Smooth muscle cell (in vitro differentiated cells): ENCODE results near the gene YEATS2. TPM values are rescaled to one million over a fixed set of nuclear protein-coding genes. Genes with fewer than 3 reads are reported as not detected.

ENCODE experiments used
- DNase-seq: peaks from one replicate; lab custom pipeline; 2025; ENCODE audit not compliant: unreplicated experiment; lab: John Stamatoyannopoulos, UW
- H2AFZ ChIP-seq: fragments of 200-600 bp; sonication (generic); 2 replicates; pipeline ENCODE4 v1.6.0; 2016; ENCODE audit warnings: antibody characterized with exemption, low read depth, mild to moderate bottlenecking
- H3F3A ChIP-seq: fragments of 200-600 bp; sonication (generic); 2 replicates; pipeline ENCODE4 v1.6.0; 2017; ENCODE audit warnings: antibody characterized with exemption, low read depth
- H3K27ac ChIP-seq: fragments of 200-600 bp; sonication (generic); 2 replicates; pipeline ENCODE4 v1.5.1; 2016; ENCODE audit warnings: low read depth, mild to moderate bottlenecking
- H3K27me3 ChIP-seq: fragments of 200-600 bp; sonication (generic); 2 replicates; pipeline ENCODE4 v1.6.1; 2016; ENCODE audit warnings: low read depth, mild to moderate bottlenecking
- H3K36me3 ChIP-seq: fragments of 200-600 bp; sonication (generic); 2 replicates; pipeline ENCODE4 v1.5.1; 2016; ENCODE audit warnings: low read depth
- H3K4me1 ChIP-seq: fragments of 200-600 bp; sonication (generic); 2 replicates; pipeline ENCODE4 v1.5.1; 2016; ENCODE audit warnings: low read depth
- H3K4me2 ChIP-seq: fragments of 200-600 bp; sonication (generic); 2 replicates; pipeline ENCODE4 v1.6.0; 2016; ENCODE audit warnings: mild to moderate bottlenecking
- H3K4me3 ChIP-seq: fragments of 200-600 bp; sonication (generic); 2 replicates; pipeline ENCODE4 v1.5.1; 2016; ENCODE audit warnings: mild to moderate bottlenecking
- H3K79me2 ChIP-seq: fragments of 200-600 bp; sonication (generic); 2 replicates; pipeline ENCODE4 v1.6.0; 2016; ENCODE audit warnings: low read depth, mild to moderate bottlenecking
- H3K9ac ChIP-seq: fragments of 200-600 bp; sonication (generic); 2 replicates; pipeline ENCODE4 v1.6.0; 2016; ENCODE audit warnings: low read depth
- H3K9me3 ChIP-seq: fragments of 200-600 bp; sonication (generic); replicated peaks from 2 replicates; pipeline ENCODE4 v1.5.1; 2016; ENCODE audit warnings: low read depth
- H4K20me1 ChIP-seq: fragments of 200-600 bp; sonication (generic); 2 replicates; pipeline ENCODE4 v1.6.0; 2016; ENCODE audit warnings: low read depth
- CTCF ChIP-seq: fragments of 200-600 bp; sonication (generic); IDR thresholded peaks from 2 replicates; pipeline ENCODE4 v1.5.1; 2017; ENCODE audit warnings: borderline replicate concordance, mild to moderate bottlenecking, antibody characterized with exemption; ENCODE audit not compliant: insufficient read depth, poor library complexity, severe bottlenecking
- WGBS: methylation state at CpG from one replicate; pipeline ENCODE4 v1.1.7; 2016; ENCODE audit warnings: low lambda C conversion rate; 5-methylcytosine and 5-hydroxymethylcytosine counted together
- polyA plus RNA-seq: library from polyadenylated mRNA; unstranded; fragments of >200 nt; fragmentation: Nextera tagmentation; extraction: Ambion mirVana; gene quantifications from 2 replicates; pipeline ENCODE4 v1.2.1, GENCODE V29; 2016
- total RNA-seq: library from RNA; depleted of rRNA; stranded (reverse); fragments of >200 nt; gene quantifications from 2 replicates; pipeline ENCODE4 v1.2.3, GENCODE V29; 2014

Gene YEATS2
- total and polyA plus RNA-seq, 2 experiments from 2014 or later = 19.9 to 30.4 TPM

DNA sequence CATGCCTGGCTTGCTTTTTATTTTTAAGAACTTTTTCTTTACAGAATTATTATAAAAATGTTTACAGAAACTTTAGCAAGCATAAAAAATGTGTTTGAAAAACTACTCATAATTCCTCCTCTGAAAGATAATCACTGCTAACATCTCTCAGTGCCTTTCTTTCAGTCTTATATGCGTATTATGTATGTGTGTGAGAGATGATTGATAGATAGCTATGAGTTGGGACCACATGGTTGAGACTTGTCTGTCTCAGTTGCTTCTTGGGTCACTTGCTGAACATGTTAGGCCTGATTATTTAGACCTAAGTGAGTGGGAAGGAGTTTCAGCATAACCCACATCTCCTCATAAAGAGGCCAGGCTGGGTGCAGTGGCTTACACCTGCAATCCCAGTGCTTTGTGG, 116.6 kb downstream of the YEATS2 start:
- H4K20me1 ChIP-seq = no peaks in the 10 kb centered on the region
- no peak overlapping the region for H3K4me3 ChIP-seq
- H3K4me2 ChIP-seq = no peak overlapping the region
- H3K79me2 ChIP-seq = no peaks in the 10 kb centered on the region
- TF ChIP-seq CTCF = no peak
- peaks cover 6% of the 10 kb centered on the region for H3F3A ChIP-seq
- H3K27me3 ChIP-seq = no peaks in the 10 kb centered on the region
- no peaks in the 10 kb centered on the region for H3K9me3 ChIP-seq
- 96% methylated on average over 1 of the region's 1 CpG for WGBS
- no peak overlapping the region for H2AFZ ChIP-seq
- peak overlapping the region; percentile 31 for H3K27ac ChIP-seq
- peaks cover under 1% of the 10 kb centered on the region for H3K36me3 ChIP-seq
- no peak overlapping the region for H3K9ac ChIP-seq
- no peak for DNase-seq
- H3K4me1 ChIP-seq = no peaks in the 10 kb centered on the region

DNA sequence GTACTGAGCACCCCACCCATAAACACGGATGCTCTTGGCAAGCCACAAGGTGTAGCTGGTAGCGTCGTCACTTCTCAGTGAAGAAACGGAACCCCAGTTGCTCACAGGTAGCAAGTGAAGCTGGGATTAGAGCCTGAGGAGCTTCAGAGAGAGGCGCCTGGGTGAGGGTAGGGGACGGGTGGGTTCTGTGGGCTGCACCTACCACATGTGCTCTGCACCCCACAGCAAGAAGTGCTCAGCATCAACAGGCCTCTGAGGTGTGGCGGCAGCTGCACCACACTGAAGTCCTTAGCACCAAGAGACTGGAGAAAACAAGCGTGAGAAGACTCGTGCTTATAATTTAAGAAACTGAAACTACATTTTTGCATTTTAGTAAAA, 118.0 kb downstream of the YEATS2 start:
- Histone ChIP-seq H3K4me2 (no peak overlapping the region), H2AFZ (no peak overlapping the region), H3K36me3 (no peaks in the 10 kb centered on the region), H3K27me3 (no peaks in the 10 kb centered on the region), H3K4me1 (no peaks in the 10 kb centered on the region), H3K9ac (no peak overlapping the region), H3F3A (peaks cover 6% of the 10 kb centered on the region), H3K4me3 (no peak overlapping the region), H3K79me2 (no peaks in the 10 kb centered on the region), H3K27ac (no peak overlapping the region), H3K9me3 (no peaks in the 10 kb centered on the region), H4K20me1 (no peaks in the 10 kb centered on the region)
- WGBS = 83% methylated on average over 9 of the region's 9 CpGs
- no peak for TF ChIP-seq CTCF
- no peak for DNase-seq

DNA sequence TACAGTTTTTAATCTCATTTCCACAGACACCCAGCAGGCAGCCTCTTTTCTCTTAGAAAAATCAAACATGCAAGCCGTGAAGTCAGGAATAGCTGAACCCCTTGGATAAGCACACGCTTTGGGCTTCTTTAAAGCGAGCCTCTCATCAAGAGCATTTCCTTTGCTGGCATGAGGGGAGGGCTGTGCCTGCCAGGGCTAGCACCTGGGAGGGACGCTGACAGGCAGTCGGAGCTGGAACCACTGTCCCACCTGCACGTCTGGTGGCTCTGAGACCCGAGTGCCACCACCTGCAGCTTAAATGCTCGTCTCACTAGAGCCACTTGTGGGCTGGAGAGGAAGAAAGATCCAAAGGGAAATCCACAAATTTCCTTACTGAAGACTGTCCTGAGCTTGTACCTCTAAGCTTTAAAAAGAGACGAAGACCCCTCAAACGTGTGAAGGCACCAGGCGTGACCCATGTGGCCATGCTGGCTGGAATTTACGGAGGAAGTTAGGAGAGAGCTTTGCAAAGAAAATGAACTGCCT, 118.4 kb downstream of the YEATS2 start:
- DNase-seq = no peak
- H3K4me1 ChIP-seq = no peaks in the 10 kb centered on the region
- TF ChIP-seq CTCF = no peak
- no peaks in the 10 kb centered on the region for H3K9me3 ChIP-seq
- H3K9ac ChIP-seq = no peak overlapping the region
- H3K4me2 ChIP-seq = no peak overlapping the region
- H2AFZ ChIP-seq = no peak overlapping the region
- no peaks in the 10 kb centered on the region for H3K36me3 ChIP-seq
- no peaks in the 10 kb centered on the region for H4K20me1 ChIP-seq
- no peak overlapping the region for H3K4me3 ChIP-seq
- no peak overlapping the region for H3K27ac ChIP-seq
- no peaks in the 10 kb centered on the region for H3K79me2 ChIP-seq
- H3F3A ChIP-seq = peaks cover 6% of the 10 kb centered on the region
- no peaks in the 10 kb centered on the region for H3K27me3 ChIP-seq
- WGBS = 85% methylated on average over 12 of the region's 12 CpGs
